HL-60 (cell line): Measurements from ENCODE around the gene MAN2A2.

Experiments
- CTCF ChIP-seq: IDR thresholded peaks from one replicate; pipeline ENCODE4 v1.5.1; 2011; ENCODE audit warnings: low read length, control low read depth, inconsistent platforms; ENCODE audit not compliant: insufficient read depth
- POLR2AphosphoS5 ChIP-seq: IDR thresholded peaks from 2 replicates; pipeline ENCODE4 v1.6.1; 2012; ENCODE audit warnings: low read depth

- no peak for TF ChIP-seq CTCF
- no peak for TF ChIP-seq POLR2AphosphoS5
Observed at GRCh38 chr15:90869140-90869541, 34.0 kb upstream of the MAN2A2 start.
